CD4-positive, alpha-beta T cell treated with Interleukin-15 for 1 hour (primary cell): ENCODE measurements around the gene RAB33A.

ENCODE experiments used
- DNase-seq: peaks from one replicate; pipeline ENCODE4 v3.0.0-alpha.2; 2020

The RAB33A gene

GRCh38 chrX:130171446-130172126 is at the start of gene RAB33A:
TSS of gene RAB33A (plus strand) at chrX:130171962. CDS start at chrX:130172063, 101 bp downstream.
- peak; percentile 47 for DNase-seq

GRCh38 chrX:130124577-130124976 is 47.2 kb upstream of the RAB33A start:
- no peak for DNase-seq

- no peak for DNase-seq
Measured at GRCh38 chrX:130125091-130125874, 46.5 kb upstream of the RAB33A start.

GRCh38 chrX:130130990-130131389 is 40.8 kb upstream of the RAB33A start:
- DNase-seq: no peak

GRCh38 chrX:130136496-130136895 is 35.3 kb upstream of the RAB33A start:
- no peak for DNase-seq

- no peak for DNase-seq
Measured at GRCh38 chrX:130136961-130137360, 34.8 kb upstream of the RAB33A start.

- DNase-seq: no peak
Measured at GRCh38 chrX:130139474-130140201, 32.1 kb upstream of the RAB33A start.

- no peak for DNase-seq
Measured at GRCh38 chrX:130144509-130144908, 27.3 kb upstream of the RAB33A start.

GRCh38 chrX:130145123-130145522 is 26.6 kb upstream of the RAB33A start:
- no peak for DNase-seq

GRCh38 chrX:130147631-130148030 is 24.1 kb upstream of the RAB33A start:
- DNase-seq: no peak

GRCh38 chrX:130155564-130155963 is 16.2 kb upstream of the RAB33A start:
- no peak for DNase-seq

GRCh38 chrX:130158311-130158710 is 13.5 kb upstream of the RAB33A start:
- no peak for DNase-seq

- DNase-seq: no peak
Measured at GRCh38 chrX:130159776-130160175, 12.0 kb upstream of the RAB33A start.

- no peak for DNase-seq
Measured at GRCh38 chrX:130162094-130162735, 9.5 kb upstream of the RAB33A start.

- no peak for DNase-seq
Measured at GRCh38 chrX:130163398-130163797, 8.4 kb upstream of the RAB33A start.

- DNase-seq: no peak
Measured at GRCh38 chrX:130165181-130165702, 6.5 kb upstream of the RAB33A start.

GRCh38 chrX:130165703-130166502 is 5.9 kb upstream of the RAB33A start, which contains the start of gene AIFM1:
TSS of gene AIFM1 (minus strand) at chrX:130165841. CDS start at chrX:130165656, 185 bp downstream.
- DNase-seq: peak; percentile 92

GRCh38 chrX:130166503-130166777 is 5.3 kb upstream of the RAB33A start:
- no peak for DNase-seq

- no peak for DNase-seq
Measured at GRCh38 chrX:130167040-130167439, 4.7 kb upstream of the RAB33A start.

GRCh38 chrX:130170752-130171445 is 863 bp upstream of the RAB33A start:
- peak; percentile 68 for DNase-seq

GRCh38 chrX:130172127-130172845 is 524 bp downstream of the RAB33A start:
- no peak for DNase-seq
